ENCODE results near the gene MED29. TPM values are rescaled to one million over a fixed set of nuclear protein-coding genes. Genes with fewer than 3 reads are reported as not detected.

Gene MED29
- polyA plus RNA-seq, 1 experiment, result 36.6 TPM

- no peaks in the 10 kb centered on the region for H3K27me3 ChIP-seq (ENCODE audit: control insufficient read depth, insufficient read depth, low read length)
- no peak for DNase-seq (ENCODE audit: low read depth)
- no peak overlapping the region for H3K4me3 ChIP-seq (ENCODE audit: low read depth, low read length)
- H3K36me3 ChIP-seq (ENCODE audit: control insufficient read depth, insufficient read depth, low read length), result peaks cover 17% of the 10 kb centered on the region
- ChIA-PET CTCF (interaction anchor here (1.3 to 1.9 kb wide), 2 partner anchors 10 to 19 kb away, joined by 3 to 9 read pairs; partner anchors contain the start of gene PLEKHG2), POLR2A (no interaction called here)
- TF ChIP-seq CTCF (IDR thresholded peaks at IDR 0.05; ENCODE audit: insufficient read depth, low read depth, low read length), result no peak
Measured at GRCh38 chr19:39430675-39431593, 39.8 kb downstream of the MED29 start.

- peaks cover 17% of the 10 kb centered on the region for H3K36me3 ChIP-seq (ENCODE audit: control insufficient read depth, insufficient read depth, low read length)
- no peaks in the 10 kb centered on the region for H3K27me3 ChIP-seq (ENCODE audit: control insufficient read depth, insufficient read depth, low read length)
- ChIA-PET POLR2A (interaction anchor here (0.6 kb wide), 1 partner anchor 1217 kb away, joined by 3 read pairs; no protein-coding TSS in a partner anchor), CTCF (interaction anchor here (0.5 to 2.2 kb wide), 6 partner anchors 8 to 101 kb away, joined by 3 to 10 read pairs (median 4); partner anchors contain the start of genes EID2B and PLEKHG2)
- DNase-seq (ENCODE audit: low read depth), result no peak
- H3K4me3 ChIP-seq (ENCODE audit: low read depth, low read length), result no peak overlapping the region
- no peak for TF ChIP-seq CTCF (IDR thresholded peaks at IDR 0.05; ENCODE audit: insufficient read depth, low read depth, low read length)
Measured at GRCh38 chr19:39432677-39433025, 41.5 kb downstream of the MED29 start.

GRCh38 chr19:39433480-39434079, 42.4 kb downstream of the MED29 start:
- no peaks in the 10 kb centered on the region for H3K27me3 ChIP-seq (ENCODE audit: control insufficient read depth, insufficient read depth, low read length)
- ChIA-PET POLR2A (interaction anchor here (0.6 kb wide), 1 partner anchor 1218 kb away, joined by 3 read pairs; no protein-coding TSS in a partner anchor), CTCF (interaction anchor here (0.5 to 2.2 kb wide), 2 partner anchors 99 to 100 kb away, joined by 3 to 10 read pairs; partner anchors contain the start of gene EID2B)
- no peak overlapping the region for H3K4me3 ChIP-seq (ENCODE audit: low read depth, low read length)
- DNase-seq (ENCODE audit: low read depth), result no peak
- TF ChIP-seq CTCF (IDR thresholded peaks at IDR 0.05; ENCODE audit: insufficient read depth, low read depth, low read length), result no peak
- peaks cover 17% of the 10 kb centered on the region for H3K36me3 ChIP-seq (ENCODE audit: control insufficient read depth, insufficient read depth, low read length)

- ChIA-PET POLR2A (interaction anchor here (1.5 kb wide), 2 partner anchors 20 to 43 kb away, joined by 11 to 17 read pairs; partner anchors contain the start of genes MED29 and PAF1), CTCF (interaction anchor here (1.4 to 2.2 kb wide), 3 partner anchors 23 to 98 kb away, joined by 6 to 10 read pairs (median 9); partner anchors contain the start of genes EID2B and PLEKHG2)
- H3K27me3 ChIP-seq (ENCODE audit: control insufficient read depth, insufficient read depth, low read length), result no peaks in the 10 kb centered on the region
- peaks cover 17% of the 10 kb centered on the region for H3K36me3 ChIP-seq (ENCODE audit: control insufficient read depth, insufficient read depth, low read length)
- peak overlapping the region; percentile 98 for H3K4me3 ChIP-seq (ENCODE audit: low read depth, low read length)
- no peak for DNase-seq (ENCODE audit: low read depth)
- TF ChIP-seq CTCF (IDR thresholded peaks at IDR 0.05; ENCODE audit: insufficient read depth, low read depth, low read length), result no peak
Measured at GRCh38 chr19:39434123-39435076, 43.2 kb downstream of the MED29 start.

All from BJ (cell line).